ENCODE data around the gene ADAM10.

The ADAM10 gene

DNA sequence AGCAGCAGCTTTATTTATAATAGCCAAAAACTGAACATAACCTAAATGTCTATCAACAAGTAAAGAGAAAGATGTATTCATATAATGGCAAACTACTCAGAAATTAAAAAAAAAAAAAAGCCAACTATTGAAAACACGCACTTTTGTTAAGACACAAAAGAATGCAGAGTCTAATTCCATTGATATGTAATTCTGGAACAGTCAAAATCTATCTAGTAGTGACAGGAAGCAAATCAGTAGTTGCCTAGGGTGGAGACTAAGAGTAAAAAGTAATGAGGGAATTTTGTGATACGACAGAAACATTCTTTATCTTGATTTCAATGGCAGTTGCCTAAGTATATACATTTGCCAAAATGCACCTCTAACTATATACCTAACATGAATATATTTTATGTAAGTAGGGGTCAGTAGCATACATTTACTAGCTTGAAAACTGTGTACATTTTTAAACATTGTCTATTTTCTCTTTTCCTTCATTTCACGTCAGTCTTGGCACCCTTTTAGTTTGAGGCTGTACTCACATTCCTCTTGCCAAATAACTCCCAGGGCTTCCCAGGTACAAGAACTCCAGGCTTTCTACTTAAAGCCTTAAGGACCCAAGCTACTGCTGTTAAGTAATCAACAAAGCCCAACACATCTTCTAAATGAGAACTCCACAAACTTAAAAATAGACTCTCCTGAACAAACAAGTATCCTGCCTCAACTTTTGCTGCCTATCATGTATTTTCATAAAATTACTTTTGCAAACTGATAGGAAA lies 54.7 kb downstream of the ADAM10 start:
- H2AFZ ChIP-seq (ENCODE audit: low read depth) = no peak overlapping the region
- H3K36me3 ChIP-seq (ENCODE audit: insufficient read depth) = no peaks in the 10 kb centered on the region
- no peaks in the 10 kb centered on the region for H4K20me1 ChIP-seq (ENCODE audit: insufficient read depth)
- H3K9ac ChIP-seq = no peak overlapping the region
- TF ChIP-seq, protein P1, sequence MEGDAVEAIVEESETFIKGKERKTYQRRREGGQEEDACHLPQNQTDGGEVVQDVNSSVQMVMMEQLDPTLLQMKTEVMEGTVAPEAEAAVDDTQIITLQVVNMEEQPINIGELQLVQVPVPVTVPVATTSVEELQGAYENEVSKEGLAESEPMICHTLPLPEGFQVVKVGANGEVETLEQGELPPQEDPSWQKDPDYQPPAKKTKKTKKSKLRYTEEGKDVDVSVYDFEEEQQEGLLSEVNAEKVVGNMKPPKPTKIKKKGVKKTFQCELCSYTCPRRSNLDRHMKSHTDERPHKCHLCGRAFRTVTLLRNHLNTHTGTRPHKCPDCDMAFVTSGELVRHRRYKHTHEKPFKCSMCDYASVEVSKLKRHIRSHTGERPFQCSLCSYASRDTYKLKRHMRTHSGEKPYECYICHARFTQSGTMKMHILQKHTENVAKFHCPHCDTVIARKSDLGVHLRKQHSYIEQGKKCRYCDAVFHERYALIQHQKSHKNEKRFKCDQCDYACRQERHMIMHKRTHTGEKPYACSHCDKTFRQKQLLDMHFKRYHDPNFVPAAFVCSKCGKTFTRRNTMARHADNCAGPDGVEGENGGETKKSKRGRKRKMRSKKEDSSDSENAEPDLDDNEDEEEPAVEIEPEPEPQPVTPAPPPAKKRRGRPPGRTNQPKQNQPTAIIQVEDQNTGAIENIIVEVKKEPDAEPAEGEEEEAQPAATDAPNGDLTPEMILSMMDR (conservative IDR thresholded peaks at IDR 0.05; ENCODE audit: low read depth, low read length) = no peak
- H3K27me3 ChIP-seq (ENCODE audit: insufficient read depth, low read depth) = no peaks in the 10 kb centered on the region
- H3K4me3 ChIP-seq (IDR thresholded peaks at IDR 0.05; ENCODE audit: insufficient read depth, low read depth, low read length) = no peak overlapping the region
- H3K4me1 ChIP-seq (ENCODE audit: low read depth, poor library complexity, severe bottlenecking) = peaks cover 29% of the 10 kb centered on the region
- H3K4me2 ChIP-seq = no peak overlapping the region
- no peak overlapping the region for H3K27ac ChIP-seq
- H3K79me2 ChIP-seq (ENCODE audit: insufficient read depth, low read depth) = peaks cover 60% of the 10 kb centered on the region

DNA sequence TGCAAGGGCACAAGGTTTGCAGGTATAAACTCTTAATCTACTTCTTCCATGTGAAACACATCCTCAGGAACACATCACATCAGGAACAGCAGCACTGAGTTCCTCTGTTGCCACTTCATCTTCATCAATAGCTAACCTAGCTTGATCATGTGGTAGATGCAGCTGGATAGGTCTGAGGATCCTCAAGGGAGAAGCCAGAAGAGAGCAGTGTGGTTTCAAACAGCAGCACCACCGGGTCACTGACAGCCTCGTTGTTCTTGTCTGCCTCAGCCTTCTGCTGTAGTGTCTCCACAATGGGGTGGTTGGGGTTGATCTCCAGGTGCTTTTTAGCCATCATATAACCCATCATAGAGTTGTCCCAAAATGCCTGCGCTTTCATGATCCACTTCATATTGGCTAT lies 58.8 kb downstream of the ADAM10 start:
- Histone ChIP-seq H3K79me2 (ENCODE audit: insufficient read depth, low read depth) (peaks cover 56% of the 10 kb centered on the region; the same call in 1 of the 2 replicates), H2AFZ (ENCODE audit: low read depth) (no peak overlapping the region), H3K4me2 (no peak overlapping the region), H3K9ac (no peak overlapping the region), H4K20me1 (ENCODE audit: insufficient read depth) (no peaks in the 10 kb centered on the region), H3K27ac (no peak overlapping the region), H3K4me1 (ENCODE audit: low read depth, poor library complexity, severe bottlenecking) (no peaks in the 10 kb centered on the region), H3K27me3 (ENCODE audit: insufficient read depth, low read depth) (no peaks in the 10 kb centered on the region), H3K36me3 (ENCODE audit: insufficient read depth) (no peaks in the 10 kb centered on the region), H3K4me3 (IDR thresholded peaks at IDR 0.05; ENCODE audit: insufficient read depth, low read depth, low read length) (no peak overlapping the region)
- TF ChIP-seq, protein P1 (conservative IDR thresholded peaks at IDR 0.05; ENCODE audit: low read depth, low read length) = no peak

DNA sequence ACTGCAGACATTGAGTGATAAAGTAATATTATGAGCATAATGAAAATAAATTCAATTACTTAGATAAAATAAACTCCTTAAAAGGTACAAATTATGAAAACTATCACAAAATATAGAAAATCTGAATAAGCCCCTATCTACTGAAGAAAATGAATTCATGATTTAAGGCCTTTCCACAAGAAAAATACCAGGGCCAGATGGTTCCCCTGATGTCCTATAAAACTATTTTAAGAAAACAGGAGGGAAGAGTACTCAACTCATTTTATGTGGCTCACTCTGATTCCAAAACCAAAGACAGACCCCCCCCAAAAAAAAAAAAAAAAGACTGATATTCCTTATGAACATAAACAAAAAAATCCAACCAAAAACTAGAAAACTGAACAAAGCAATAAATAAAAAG lies 59.9 kb downstream of the ADAM10 start:
- Histone ChIP-seq H3K4me1 (ENCODE audit: low read depth, poor library complexity, severe bottlenecking) (no peaks in the 10 kb centered on the region), H3K4me3 (IDR thresholded peaks at IDR 0.05; ENCODE audit: insufficient read depth, low read depth, low read length) (no peak overlapping the region), H3K27me3 (ENCODE audit: insufficient read depth, low read depth) (no peaks in the 10 kb centered on the region), H4K20me1 (ENCODE audit: insufficient read depth) (no peaks in the 10 kb centered on the region), H3K36me3 (ENCODE audit: insufficient read depth) (no peaks in the 10 kb centered on the region), H3K27ac (no peak overlapping the region), H3K4me2 (no peak overlapping the region), H3K9ac (no peak overlapping the region), H2AFZ (ENCODE audit: low read depth) (no peak overlapping the region), H3K79me2 (ENCODE audit: insufficient read depth, low read depth) (peaks cover 47% of the 10 kb centered on the region; the same call in 1 of the 2 replicates)
- TF ChIP-seq, protein P1 (conservative IDR thresholded peaks at IDR 0.05; ENCODE audit: low read depth, low read length) = no peak

DNA sequence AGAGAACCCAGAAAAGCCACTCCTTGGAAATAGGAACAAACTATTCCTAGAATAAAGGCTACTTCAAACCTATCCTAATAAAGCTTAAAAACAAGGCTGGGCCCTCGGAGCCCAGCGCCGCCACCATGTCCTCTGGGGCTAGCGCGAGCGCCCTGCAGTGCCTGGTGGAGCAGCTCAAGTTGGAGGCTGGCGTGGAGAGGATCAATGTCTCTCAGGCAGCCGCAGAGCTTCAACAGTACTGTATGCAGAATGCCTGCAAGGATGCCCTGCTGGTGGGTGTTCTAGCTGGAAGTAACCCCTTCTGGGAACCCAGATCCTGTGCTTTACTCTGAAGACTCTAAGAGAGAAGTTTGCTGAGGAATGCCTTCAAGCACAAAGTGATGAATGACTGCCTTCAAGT lies 63.2 kb downstream of the ADAM10 start:
- H3K79me2 ChIP-seq (ENCODE audit: insufficient read depth, low read depth) = peaks cover 50% of the 10 kb centered on the region; the same call in 1 of the 2 replicates
- H3K4me1 ChIP-seq (ENCODE audit: low read depth, poor library complexity, severe bottlenecking) = no peaks in the 10 kb centered on the region
- H3K36me3 ChIP-seq (ENCODE audit: insufficient read depth) = no peaks in the 10 kb centered on the region
- no peak overlapping the region for H2AFZ ChIP-seq (ENCODE audit: low read depth)
- TF ChIP-seq, protein P1 (conservative IDR thresholded peaks at IDR 0.05; ENCODE audit: low read depth, low read length) = no peak
- H3K27me3 ChIP-seq (ENCODE audit: insufficient read depth, low read depth) = no peaks in the 10 kb centered on the region
- no peak overlapping the region for H3K4me2 ChIP-seq
- no peak overlapping the region for H3K4me3 ChIP-seq (IDR thresholded peaks at IDR 0.05; ENCODE audit: insufficient read depth, low read depth, low read length)
- no peak overlapping the region for H3K9ac ChIP-seq
- no peaks in the 10 kb centered on the region; the same call in 1 of the 2 replicates for H4K20me1 ChIP-seq (ENCODE audit: insufficient read depth)
- H3K27ac ChIP-seq = no peak overlapping the region

Measured in KMS-11 (cell line).